ENCODE data around the gene SMARCC2. TPM values are rescaled to one million over a fixed set of nuclear protein-coding genes. Genes with fewer than 3 reads are reported as not detected.

The SMARCC2 gene
- total and polyA plus RNA-seq, 9 of the 15 experiments (the other 6 are each of a cell fraction or from before 2014, with no cell fraction given), result 11.9 to 86.0 (median 36.6) TPM

- TF ChIP-seq RREB1 (CRISPR knock-in tag; IDR thresholded peaks at IDR 0.05) (no peak), ZNF780A (CRISPR knock-in tag; IDR thresholded peaks at IDR 0.05) (no peak), ZNF23 (CRISPR knock-in tag; IDR thresholded peaks at IDR 0.05) (no peak), TAF15 (IDR thresholded peaks at IDR 0.05; ENCODE audit: low read depth, low read length) (no peak), FIP1L1 (IDR thresholded peaks at IDR 0.05; ENCODE audit: low read depth, low read length, poor library complexity, severe bottlenecking) (no peak), SMARCA4 (IDR thresholded peaks at IDR 0.05) (peak; percentile 28; the same call in 1 of the 2 replicates), FOSL1 (tag; conservative IDR thresholded peaks at IDR 0.05) (peak; percentile 45), ZNF584 (CRISPR knock-in tag; IDR thresholded peaks at IDR 0.05; ENCODE audit: low read depth) (no peak; the same call in 1 of the 2 replicates), E2F8 (IDR thresholded peaks at IDR 0.05; ENCODE audit: low read depth, partially characterized antibody) (peak; percentile 87), ZFX (CRISPR knock-in tag; IDR thresholded peaks at IDR 0.05) (peak; percentile 76), PHF20 (IDR thresholded peaks at IDR 0.05; ENCODE audit: partially characterized antibody) (no peak), SREBF2 (CRISPR knock-in tag; IDR thresholded peaks at IDR 0.05) (no peak), CBFA2T3 (IDR thresholded peaks at IDR 0.05) (no peak), TCF15 (CRISPR knock-in tag; IDR thresholded peaks at IDR 0.05) (no peak), ZNF280A (IDR thresholded peaks at IDR 0.05; ENCODE audit: low read depth, partially characterized antibody) (no peak)
Measured at GRCh38 chr12:56189918-56190694, 823 bp upstream of the SMARCC2 start (continued).

Data from K562 (cell line).